ENCODE results near the gene RNF26. TPM values are rescaled to one million over a fixed set of nuclear protein-coding genes. Genes with fewer than 3 reads are reported as not detected.
A peak's percentile ranks its signal among the peaks of the same experiment; 100 is the strongest.

The RNF26 gene
- total RNA-seq, 1 experiment from 2014 or later = 8.8 TPM

- no peak overlapping the region for H3K4me2 ChIP-seq (ENCODE audit: low read depth, low read length, poor library complexity, severe bottlenecking)
- no peak for DNase-seq
- peaks cover 4% of the 10 kb centered on the region; the same call in 1 of the 2 replicates for H3K79me2 ChIP-seq (ENCODE audit: low read length)
- H3K4me3 ChIP-seq (ENCODE audit: low read length) = no peak overlapping the region
- no peak overlapping the region for H3K27ac ChIP-seq (ENCODE audit: low read length)
- peaks cover 93% of the 10 kb centered on the region for H3K4me1 ChIP-seq (ENCODE audit: low read length)
- H3K36me3 ChIP-seq (ENCODE audit: insufficient read depth, low read length) = no peaks in the 10 kb centered on the region
- H3K9me3 ChIP-seq (ENCODE audit: low read length) = no peaks in the 10 kb centered on the region
- H3K9ac ChIP-seq (ENCODE audit: low read length) = no peak overlapping the region
- no peaks in the 10 kb centered on the region for H3K27me3 ChIP-seq (ENCODE audit: low read length)
- H4K20me1 ChIP-seq (ENCODE audit: insufficient read depth, low read depth, low read length) = no peaks in the 10 kb centered on the region
- H2AFZ ChIP-seq (ENCODE audit: low read length) = no peak overlapping the region
- no peaks in the 10 kb centered on the region for H3K9me2 ChIP-seq (replicated peaks; ENCODE audit: insufficient read depth, low read length)
Observed at GRCh38 chr11:119372260-119373058, 38.1 kb downstream of the RNF26 start.

GRCh38 chr11:119373059-119373920 is 39.0 kb downstream of the RNF26 start:
- Histone ChIP-seq H3K4me2 (ENCODE audit: low read depth, low read length, poor library complexity, severe bottlenecking) (no peak overlapping the region), H4K20me1 (ENCODE audit: insufficient read depth, low read depth, low read length) (no peaks in the 10 kb centered on the region), H3K9ac (ENCODE audit: low read length) (no peak overlapping the region), H3K27me3 (ENCODE audit: low read length) (no peaks in the 10 kb centered on the region), H3K36me3 (ENCODE audit: insufficient read depth, low read length) (no peaks in the 10 kb centered on the region), H3K9me3 (ENCODE audit: low read length) (no peaks in the 10 kb centered on the region), H2AFZ (ENCODE audit: low read length) (no peak overlapping the region), H3K27ac (ENCODE audit: low read length) (no peak overlapping the region), H3K4me1 (ENCODE audit: low read length) (peaks cover 93% of the 10 kb centered on the region), H3K79me2 (ENCODE audit: low read length) (peaks cover 4% of the 10 kb centered on the region; the same call in 1 of the 2 replicates), H3K9me2 (replicated peaks; ENCODE audit: insufficient read depth, low read length) (no peaks in the 10 kb centered on the region), H3K4me3 (ENCODE audit: low read length) (no peak overlapping the region)
- no peak for DNase-seq

- H4K20me1 ChIP-seq (ENCODE audit: insufficient read depth, low read depth, low read length) = no peaks in the 10 kb centered on the region
- H3K79me2 ChIP-seq (ENCODE audit: low read length) = peaks cover 4% of the 10 kb centered on the region; the same call in 1 of the 2 replicates
- 0 out of 2 replicates have a peak overlapping the region, but pooled peaks have one; percentile 27 for H3K9ac ChIP-seq (ENCODE audit: low read length)
- no peaks in the 10 kb centered on the region for H3K36me3 ChIP-seq (ENCODE audit: insufficient read depth, low read length)
- H3K4me1 ChIP-seq (ENCODE audit: low read length) = peaks cover 93% of the 10 kb centered on the region
- no peaks in the 10 kb centered on the region for H3K27me3 ChIP-seq (ENCODE audit: low read length)
- no peak overlapping the region for H2AFZ ChIP-seq (ENCODE audit: low read length)
- H3K27ac ChIP-seq (ENCODE audit: low read length) = no peak overlapping the region
- H3K9me2 ChIP-seq (replicated peaks; ENCODE audit: insufficient read depth, low read length) = no peaks in the 10 kb centered on the region
- no peaks in the 10 kb centered on the region for H3K9me3 ChIP-seq (ENCODE audit: low read length)
- H3K4me3 ChIP-seq (ENCODE audit: low read length) = no peak overlapping the region
- DNase-seq = peak; percentile 74
- no peak overlapping the region for H3K4me2 ChIP-seq (ENCODE audit: low read depth, low read length, poor library complexity, severe bottlenecking)
Observed at GRCh38 chr11:119373921-119374631, 39.7 kb downstream of the RNF26 start.

- Histone ChIP-seq H2AFZ (ENCODE audit: low read length) (no peak overlapping the region), H3K27me3 (ENCODE audit: low read length) (no peaks in the 10 kb centered on the region), H3K4me2 (ENCODE audit: low read depth, low read length, poor library complexity, severe bottlenecking) (no peak overlapping the region), H3K27ac (ENCODE audit: low read length) (peak overlapping the region; percentile 30; the same call in 1 of the 2 replicates), H3K9ac (ENCODE audit: low read length) (no peak overlapping the region), H3K79me2 (ENCODE audit: low read length) (no peaks in the 10 kb centered on the region), H3K4me1 (ENCODE audit: low read length) (peaks cover 91% of the 10 kb centered on the region), H3K36me3 (ENCODE audit: insufficient read depth, low read length) (no peaks in the 10 kb centered on the region), H4K20me1 (ENCODE audit: insufficient read depth, low read depth, low read length) (no peaks in the 10 kb centered on the region), H3K4me3 (ENCODE audit: low read length) (no peak overlapping the region), H3K9me3 (ENCODE audit: low read length) (no peaks in the 10 kb centered on the region), H3K9me2 (replicated peaks; ENCODE audit: insufficient read depth, low read length) (no peaks in the 10 kb centered on the region)
- DNase-seq = no peak
Observed at GRCh38 chr11:119374632-119375336, 40.5 kb downstream of the RNF26 start.

GRCh38 chr11:119375337-119376196 is 41.2 kb downstream of the RNF26 start:
- no peak overlapping the region for H2AFZ ChIP-seq (ENCODE audit: low read length)
- H3K9me3 ChIP-seq (ENCODE audit: low read length) = no peaks in the 10 kb centered on the region
- H4K20me1 ChIP-seq (ENCODE audit: insufficient read depth, low read depth, low read length) = no peaks in the 10 kb centered on the region
- no peaks in the 10 kb centered on the region for H3K9me2 ChIP-seq (replicated peaks; ENCODE audit: insufficient read depth, low read length)
- H3K4me2 ChIP-seq (ENCODE audit: low read depth, low read length, poor library complexity, severe bottlenecking) = no peak overlapping the region
- DNase-seq = no peak
- H3K27me3 ChIP-seq (ENCODE audit: low read length) = no peaks in the 10 kb centered on the region
- no peak overlapping the region for H3K9ac ChIP-seq (ENCODE audit: low read length)
- H3K4me3 ChIP-seq (ENCODE audit: low read length) = no peak overlapping the region
- H3K4me1 ChIP-seq (ENCODE audit: low read length) = peaks cover 88% of the 10 kb centered on the region
- H3K27ac ChIP-seq (ENCODE audit: low read length) = peak overlapping the region; percentile 30; the same call in 1 of the 2 replicates
- no peaks in the 10 kb centered on the region for H3K79me2 ChIP-seq (ENCODE audit: low read length)
- no peaks in the 10 kb centered on the region for H3K36me3 ChIP-seq (ENCODE audit: insufficient read depth, low read length)

- no peak for DNase-seq
- Histone ChIP-seq H3K27ac (ENCODE audit: low read length) (0 out of 2 replicates have a peak overlapping the region, but pooled peaks have one; percentile 13), H3K9me2 (replicated peaks; ENCODE audit: insufficient read depth, low read length) (no peaks in the 10 kb centered on the region), H3K4me1 (ENCODE audit: low read length) (peaks cover 87% of the 10 kb centered on the region), H3K4me2 (ENCODE audit: low read depth, low read length, poor library complexity, severe bottlenecking) (no peak overlapping the region), H3K9me3 (ENCODE audit: low read length) (no peaks in the 10 kb centered on the region), H2AFZ (ENCODE audit: low read length) (no peak overlapping the region), H3K36me3 (ENCODE audit: insufficient read depth, low read length) (no peaks in the 10 kb centered on the region), H3K27me3 (ENCODE audit: low read length) (no peaks in the 10 kb centered on the region), H3K4me3 (ENCODE audit: low read length) (no peak overlapping the region), H3K79me2 (ENCODE audit: low read length) (no peaks in the 10 kb centered on the region), H3K9ac (ENCODE audit: low read length) (no peak overlapping the region), H4K20me1 (ENCODE audit: insufficient read depth, low read depth, low read length) (no peaks in the 10 kb centered on the region)
Observed at GRCh38 chr11:119376197-119376847, 42.0 kb downstream of the RNF26 start.
